HG02763 (cell line): ENCODE measurements around the gene USP15.

Experiments used
- ATAC-seq: cut with Tn5 transposase; IDR thresholded peaks from one replicate; pipeline ENCODE4 v1.9.1; 2021; ENCODE audit warnings: mild to moderate bottlenecking, moderate library complexity; ENCODE audit not compliant: unreplicated experiment

The USP15 gene

GRCh38 chr12:62279961-62280360 lies 19.8 kb downstream of the USP15 start:
- ATAC-seq = no peak

- ATAC-seq = no peak
Observed at GRCh38 chr12:62282057-62282774, 22.0 kb downstream of the USP15 start.

- no peak for ATAC-seq
Observed at GRCh38 chr12:62284749-62285148, 24.5 kb downstream of the USP15 start.

- no peak for ATAC-seq
Observed at GRCh38 chr12:62285284-62285683, 25.1 kb downstream of the USP15 start.

DNA sequence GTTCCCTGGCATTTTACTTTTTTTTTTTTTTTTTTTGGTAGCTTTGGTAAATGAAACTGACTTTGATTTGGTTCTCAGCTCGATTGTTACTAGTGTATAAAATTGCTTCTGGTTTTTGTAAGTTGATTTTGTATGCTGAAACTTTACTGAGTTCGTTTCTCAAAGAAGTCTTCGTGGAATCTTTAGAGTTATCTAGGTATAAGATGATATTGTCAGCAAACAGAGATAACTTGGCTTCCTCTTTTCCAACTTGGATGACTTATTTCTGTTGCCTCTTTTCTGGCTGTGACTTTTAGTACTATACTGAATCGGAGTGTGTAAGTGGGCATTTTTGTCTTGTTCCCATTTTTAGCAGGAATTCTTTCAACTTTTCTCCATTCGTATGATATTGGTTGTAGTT lies 28.1 kb downstream of the USP15 start:
- no peak for ATAC-seq

DNA sequence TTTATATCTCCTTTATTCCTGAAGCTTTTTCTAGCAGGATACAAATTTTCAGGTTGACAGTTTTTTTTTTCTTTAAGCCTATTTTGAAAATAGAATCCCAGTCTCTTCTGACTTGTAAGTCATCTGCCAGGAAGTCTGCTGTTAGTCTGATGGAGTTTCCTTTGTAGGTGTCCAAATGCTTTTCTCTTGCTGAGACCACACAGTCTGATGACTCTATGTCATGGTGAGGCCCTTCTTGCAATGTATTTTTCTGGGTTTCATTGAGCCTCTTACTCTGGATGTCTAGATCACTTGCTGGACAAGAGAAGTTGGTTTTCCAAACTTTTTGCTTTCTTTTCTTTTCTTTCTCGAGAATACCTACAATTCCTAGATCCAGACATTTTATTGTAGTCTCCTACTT lies 30.6 kb downstream of the USP15 start:
- no peak for ATAC-seq

GRCh38 chr12:62291864-62292760 lies 31.9 kb downstream of the USP15 start:
- ATAC-seq = no peak

DNA sequence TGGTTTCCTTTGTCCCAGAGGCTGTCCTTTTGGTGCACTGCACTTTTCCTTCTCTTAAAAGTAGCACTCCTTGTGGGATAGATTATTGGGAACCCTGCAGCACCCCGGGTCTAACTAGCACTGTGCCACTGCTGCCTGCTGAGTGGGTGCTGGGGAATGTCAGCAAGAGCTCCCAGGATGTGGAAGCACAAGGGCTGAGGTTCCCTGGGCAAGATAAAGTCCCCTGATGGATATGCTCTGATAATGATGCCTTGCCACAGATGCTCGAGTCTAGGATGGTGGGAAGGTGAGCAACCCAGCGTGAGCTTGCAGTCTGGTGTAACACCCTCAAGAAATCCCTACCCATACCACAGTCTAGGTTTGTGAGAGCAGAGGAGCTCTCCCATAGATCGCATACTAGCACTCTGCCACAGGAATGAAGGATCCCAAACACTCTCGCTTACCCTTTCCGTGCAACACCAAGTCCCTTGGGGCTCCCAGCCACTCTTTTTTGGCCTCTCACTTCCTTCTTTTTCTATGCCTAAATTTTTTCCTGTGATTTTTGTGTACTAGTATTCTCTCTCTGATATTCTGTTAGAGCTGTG lies 32.6 kb downstream of the USP15 start:
- ATAC-seq = no peak

GRCh38 chr12:62294378-62294777 lies 34.2 kb downstream of the USP15 start:
- no peak for ATAC-seq

DNA sequence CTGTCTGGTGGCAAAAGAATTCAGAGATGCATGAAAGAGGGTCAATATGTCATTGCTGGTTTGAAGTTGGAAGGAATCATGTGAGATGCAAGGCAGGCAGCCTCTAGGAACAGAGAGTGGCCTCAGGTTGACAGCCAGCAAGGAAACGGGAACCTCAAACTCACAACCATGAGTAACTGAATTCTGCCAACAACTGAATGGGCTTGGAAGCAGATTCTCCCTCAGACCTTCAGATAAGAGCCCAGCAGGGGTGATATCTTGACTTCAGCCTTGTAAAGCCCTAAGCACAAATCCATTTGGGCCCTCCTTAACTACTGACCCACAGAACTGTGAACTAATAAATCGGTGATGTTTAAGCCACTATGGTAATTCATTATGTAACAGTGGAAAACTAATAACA lies 35.8 kb downstream of the USP15 start:
- no peak for ATAC-seq

GRCh38 chr12:62297321-62297720 lies 37.1 kb downstream of the USP15 start:
- no peak for ATAC-seq

DNA sequence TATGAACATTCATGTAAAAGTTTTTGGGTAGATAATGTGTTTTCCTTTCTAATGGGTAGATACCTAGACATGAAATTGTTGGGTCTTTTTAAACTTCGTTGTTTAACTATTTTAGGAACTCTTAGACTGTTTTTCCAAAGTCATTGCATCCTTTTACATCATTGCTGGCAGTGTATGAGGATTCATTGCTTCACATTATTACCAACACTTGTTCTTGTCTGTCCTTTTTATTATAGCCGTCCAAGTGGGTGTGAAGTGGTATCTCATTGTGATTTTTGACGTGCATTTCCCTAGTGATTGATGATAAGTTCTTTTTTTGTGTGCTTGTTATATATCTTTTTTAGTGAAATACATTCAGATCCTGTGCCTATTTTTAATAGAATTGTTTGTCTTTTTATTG lies 39.4 kb downstream of the USP15 start:
- no peak for ATAC-seq

GRCh38 chr12:62301080-62301798 lies 41.0 kb downstream of the USP15 start:
- ATAC-seq = no peak

GRCh38 chr12:62301799-62302133 lies 41.6 kb downstream of the USP15 start:
- no peak for ATAC-seq

GRCh38 chr12:62304560-62304959 lies 44.4 kb downstream of the USP15 start:
- no peak for ATAC-seq

DNA sequence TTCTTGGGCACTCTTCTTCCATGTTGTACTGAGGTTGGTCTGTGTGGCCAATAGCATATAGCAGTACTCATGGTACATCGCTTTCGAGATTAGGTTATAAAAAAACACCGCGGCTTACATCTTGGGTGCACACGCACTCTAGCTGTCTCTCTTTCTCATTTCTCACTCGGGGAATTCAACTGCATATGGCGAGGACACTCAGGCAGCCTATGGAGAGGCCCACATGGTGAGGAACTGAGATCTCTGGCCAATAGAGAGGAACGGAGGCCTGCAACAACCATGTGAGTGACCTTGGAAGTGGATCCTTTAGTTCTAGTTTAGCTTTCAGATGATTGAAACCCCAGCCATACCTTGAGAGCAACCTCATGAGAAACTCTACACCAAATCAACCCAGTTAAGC lies 45.6 kb downstream of the USP15 start:
- no peak for ATAC-seq

GRCh38 chr12:62306569-62307530 lies 46.6 kb downstream of the USP15 start:
- no peak for ATAC-seq

DNA sequence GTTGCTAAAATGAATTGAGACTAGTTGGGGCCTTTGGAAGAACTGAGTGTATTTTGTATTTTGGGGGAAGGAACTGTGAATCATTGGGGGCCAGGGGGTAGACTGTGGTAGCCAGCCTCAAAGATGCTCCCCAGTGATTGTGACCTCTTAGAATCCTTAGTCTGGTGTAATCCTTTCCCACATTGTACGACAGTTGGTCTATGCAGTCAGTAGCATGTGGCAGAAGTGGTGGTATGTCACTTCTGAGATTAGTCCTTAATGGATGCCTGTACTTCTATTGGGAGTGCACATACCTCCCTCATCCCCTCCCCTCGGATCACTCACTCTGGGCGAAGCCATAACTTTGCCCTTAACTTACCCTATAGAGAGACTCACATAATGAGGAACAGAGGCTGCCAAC lies 48.0 kb downstream of the USP15 start:
- ATAC-seq = no peak

DNA sequence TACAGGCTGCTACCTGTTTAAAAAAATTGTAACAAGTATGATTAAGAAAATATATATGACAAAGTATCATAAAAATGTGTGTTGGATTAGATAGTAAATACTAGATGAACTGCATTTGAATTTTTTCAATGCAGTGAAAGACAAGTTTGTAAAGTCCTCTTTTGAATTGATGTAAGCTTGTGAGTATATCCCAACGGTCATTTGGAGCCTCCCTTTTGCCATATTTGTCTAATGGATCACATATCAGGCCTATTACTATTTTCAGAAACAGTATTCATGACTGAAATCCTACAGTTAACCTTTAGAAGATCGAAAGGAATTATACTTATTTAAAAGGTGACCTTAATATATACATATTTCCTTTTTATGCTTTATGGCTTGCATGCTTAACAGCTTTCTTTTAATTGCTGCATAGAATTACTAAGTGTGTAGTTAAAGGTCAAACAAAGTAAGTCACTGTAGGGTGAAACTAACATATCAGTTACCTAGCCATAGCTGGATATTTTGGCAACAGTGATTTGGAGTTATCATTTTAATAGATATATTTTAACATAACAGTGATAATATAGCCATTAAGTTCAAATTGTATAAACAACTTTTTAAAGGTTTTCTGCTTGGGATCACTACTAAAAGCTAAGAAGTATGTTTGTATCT lies 53.6 kb downstream of the USP15 start:
- no peak for ATAC-seq

GRCh38 chr12:62317017-62317416 lies 56.8 kb downstream of the USP15 start:
- no peak for ATAC-seq
